HL-60 (cell line): ENCODE results near the gene ITIH5.

Source experiments
- DNase-seq, 2 experiments: peaks; one replicate each; pipeline ENCODE4 v3.0.0-alpha.2; 2010 to 2020; ENCODE audit warnings: low read depth in 1 of 2, low spot score in 1 of 2
- H3K27ac ChIP-seq: fragments of 250-450 bp; sonication (Bioruptor Pico); replicated peaks from 2 replicates; pipeline ENCODE4 v1.5.1; 2020; ENCODE audit warnings: mild to moderate bottlenecking, moderate library complexity
- H3K27me3 ChIP-seq: fragments of 250-450 bp; sonication (Bioruptor Pico); 2 replicates; pipeline ENCODE4 v1.5.1; 2021; ENCODE audit warnings: mild to moderate bottlenecking, moderate library complexity; ENCODE audit not compliant: insufficient read depth, poor library complexity, severe bottlenecking
- H3K4me3 ChIP-seq: replicated peaks from 2 replicates; pipeline ENCODE4 v1.5.1; 2011; ENCODE audit warnings: mild to moderate bottlenecking, control low read depth, low read length; ENCODE audit not compliant: insufficient read depth
- CTCF ChIP-seq: IDR thresholded peaks from one replicate; pipeline ENCODE4 v1.5.1; 2011; ENCODE audit warnings: low read length, control low read depth, inconsistent platforms; ENCODE audit not compliant: insufficient read depth
- GABPA ChIP-seq: IDR thresholded peaks from 2 replicates; pipeline ENCODE4 v1.6.1; 2012; ENCODE audit warnings: low read depth
- POLR2AphosphoS5 ChIP-seq: IDR thresholded peaks from 2 replicates; pipeline ENCODE4 v1.6.1; 2012; ENCODE audit warnings: low read depth
- REST ChIP-seq: IDR thresholded peaks from 2 replicates; pipeline ENCODE4 v1.6.1; 2012; ENCODE audit warnings: low read depth; ENCODE audit not compliant: insufficient replicate concordance
- SPI1 ChIP-seq: IDR thresholded peaks from 2 replicates; pipeline ENCODE4 v1.6.1; 2012; ENCODE audit warnings: low read depth, mild to moderate bottlenecking, borderline replicate concordance

ITIH5 gene

DNA sequence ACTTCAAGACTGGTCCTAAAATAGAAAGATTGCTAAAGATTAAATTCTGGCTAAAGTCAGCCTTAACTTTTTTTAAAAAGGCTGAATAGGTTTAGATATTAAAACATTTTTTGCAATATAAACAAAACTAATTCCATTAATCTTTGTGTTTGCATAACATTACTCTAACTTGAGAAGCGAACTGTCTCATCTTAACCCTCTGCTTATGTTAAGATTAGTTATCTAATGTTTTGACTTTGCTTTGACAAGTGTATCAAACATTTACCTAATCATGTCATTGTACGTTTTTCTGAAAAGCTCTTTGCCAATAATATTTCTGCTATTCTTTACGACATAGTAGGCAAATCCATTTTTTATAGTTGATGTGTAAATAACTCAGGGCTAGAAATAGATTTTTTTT is 68.0 kb downstream of the ITIH5 start:
- Histone ChIP-seq H3K4me3 (no peak overlapping the region), H3K27ac (no peak overlapping the region), H3K27me3 (no peaks in the 10 kb centered on the region)
- DNase-seq = no peak
- TF ChIP-seq REST (no peak), GABPA (no peak), POLR2AphosphoS5 (no peak), CTCF (no peak), SPI1 (no peak)

- no peak for DNase-seq
- no peak for TF ChIP-seq CTCF
- TF ChIP-seq POLR2AphosphoS5 = no peak
- TF ChIP-seq SPI1 = no peak
- TF ChIP-seq REST = no peak
- TF ChIP-seq GABPA = no peak
- Histone ChIP-seq H3K27ac (no peak overlapping the region), H3K27me3 (no peaks in the 10 kb centered on the region), H3K4me3 (no peak overlapping the region)
Observed at GRCh38 chr10:7596356-7596755, 70.4 kb downstream of the ITIH5 start.

GRCh38 chr10:7593905-7594304 is 72.9 kb downstream of the ITIH5 start:
- DNase-seq = no peak
- TF ChIP-seq GABPA = no peak
- TF ChIP-seq SPI1 = no peak
- TF ChIP-seq CTCF = no peak
- TF ChIP-seq POLR2AphosphoS5 = no peak
- H3K4me3 ChIP-seq = no peak overlapping the region
- H3K27me3 ChIP-seq = no peaks in the 10 kb centered on the region
- no peak overlapping the region for H3K27ac ChIP-seq

GRCh38 chr10:7593063-7593462 is 73.7 kb downstream of the ITIH5 start:
- Histone ChIP-seq H3K27me3 (no peaks in the 10 kb centered on the region), H3K4me3 (no peak overlapping the region), H3K27ac (no peak overlapping the region)
- no peak for TF ChIP-seq REST
- no peak for TF ChIP-seq CTCF
- TF ChIP-seq GABPA = no peak
- TF ChIP-seq POLR2AphosphoS5 = no peak
- no peak for TF ChIP-seq SPI1
- DNase-seq = no peak
